GM06990 (cell line): ENCODE results near the gene KLK2.

Source experiments
- DNase-seq: peaks from one replicate; pipeline ENCODE4 v3.0.0-alpha.2; 2011; ENCODE audit not compliant: insufficient read length; ENCODE audit errors: extremely low read depth
- H3K27me3 ChIP-seq: replicated peaks from 2 replicates; pipeline ENCODE4 v1.6.0; 2011; ENCODE audit warnings: low read length; ENCODE audit not compliant: control insufficient read depth, insufficient read depth
- H3K36me3 ChIP-seq: 2 replicates; pipeline ENCODE4 v1.5.1; 2011; ENCODE audit warnings: low read length; ENCODE audit not compliant: control insufficient read depth, insufficient read depth
- H3K4me3 ChIP-seq: replicated peaks from 2 replicates; pipeline ENCODE4 v1.5.1; 2011; ENCODE audit warnings: low read depth, mild to moderate bottlenecking, control low read depth, low read length
- CTCF ChIP-seq: IDR thresholded peaks from 2 replicates; pipeline ENCODE4 v1.5.1; 2011; ENCODE audit warnings: low read length, control low read depth, mild to moderate bottlenecking, inconsistent platforms; ENCODE audit not compliant: insufficient read depth, poor library complexity, severe bottlenecking

The KLK2 gene

GRCh38 chr19:50924586-50924985 is 51.3 kb downstream of the KLK2 start:
- no peak for TF ChIP-seq CTCF
- no peak overlapping the region for H3K4me3 ChIP-seq

DNA sequence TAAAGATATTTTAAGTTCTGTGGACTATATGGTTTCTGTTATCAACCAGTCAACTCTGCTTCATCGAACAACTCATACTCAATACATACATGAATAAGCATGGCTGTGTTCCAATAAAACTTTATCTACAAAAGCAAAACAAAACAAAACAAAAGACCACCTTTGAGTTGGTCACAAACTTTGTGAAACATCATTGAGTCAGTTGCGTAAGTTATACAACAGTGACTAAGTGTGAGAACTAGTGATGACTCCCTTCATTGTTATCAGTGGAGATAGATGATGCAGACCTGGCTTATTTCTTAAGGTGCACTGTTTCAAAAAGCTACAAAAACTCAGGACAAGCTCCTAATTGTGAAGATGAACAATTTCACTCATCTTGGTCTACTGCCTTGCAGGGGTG is 52.5 kb downstream of the KLK2 start:
- no peak for TF ChIP-seq CTCF
- DNase-seq, result no peak
- H3K4me3 ChIP-seq, result no peak overlapping the region
- no peaks in the 10 kb centered on the region for H3K36me3 ChIP-seq
- H3K27me3 ChIP-seq, result no peaks in the 10 kb centered on the region

More at GRCh38 chr19:50924586-50924985, 51.3 kb downstream of the KLK2 start:
- no peaks in the 10 kb centered on the region for H3K27me3 ChIP-seq
- no peak for DNase-seq
- H3K36me3 ChIP-seq, result no peaks in the 10 kb centered on the region

DNA sequence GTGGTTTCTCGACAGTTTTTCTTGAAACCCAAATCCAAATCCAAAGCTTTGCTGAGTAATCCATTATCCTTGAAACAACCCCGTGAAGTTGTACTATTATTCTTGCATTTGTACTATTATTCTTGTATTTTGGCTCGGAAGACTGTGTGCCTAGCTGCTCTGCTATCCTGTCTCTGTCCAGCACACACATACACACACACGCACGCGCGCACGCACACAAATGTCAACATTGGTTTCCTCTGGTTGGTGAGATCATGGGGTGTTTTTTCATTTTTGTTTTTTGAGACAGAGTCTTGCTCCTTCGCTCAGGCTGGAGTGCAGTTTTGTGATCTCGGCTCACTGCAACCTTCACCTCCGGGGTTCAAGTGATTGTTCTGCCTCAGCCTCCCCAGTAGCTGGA is 52.9 kb downstream of the KLK2 start:
- no peak for DNase-seq
- Histone ChIP-seq H3K27me3 (no peaks in the 10 kb centered on the region), H3K4me3 (no peak overlapping the region), H3K36me3 (no peaks in the 10 kb centered on the region)
- TF ChIP-seq CTCF, result no peak

DNA sequence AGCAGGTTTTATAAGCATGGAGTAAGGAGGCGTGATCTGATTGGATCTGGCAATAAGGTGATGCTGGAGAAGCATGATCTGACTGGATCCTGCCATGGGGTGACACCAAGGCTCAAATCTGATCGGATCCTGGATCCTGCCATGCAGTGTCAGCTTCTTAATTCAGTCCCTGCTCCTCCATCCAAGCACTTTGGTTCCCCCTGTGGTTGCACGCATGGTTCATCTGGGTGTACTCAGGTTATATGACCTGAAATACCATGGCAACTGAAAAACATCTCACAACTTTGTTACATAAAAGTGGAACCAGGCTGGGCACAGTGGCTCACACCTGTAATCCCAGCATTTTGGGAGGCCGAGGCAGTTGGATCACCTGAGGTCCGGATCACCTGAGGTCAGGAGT is 55.6 kb downstream of the KLK2 start:
- no peak for TF ChIP-seq CTCF
- Histone ChIP-seq H3K4me3 (no peak overlapping the region), H3K36me3 (no peaks in the 10 kb centered on the region), H3K27me3 (no peaks in the 10 kb centered on the region)
- no peak for DNase-seq
